A375 (cell line): Measurements from ENCODE around the gene PGLYRP3. TPM values are rescaled to one million over a fixed set of nuclear protein-coding genes. Genes with fewer than 3 reads are reported as not detected.

ENCODE experiments used
- small RNA-seq: library from RNA; depleted of rRNA; stranded (forward); fragments of <200 nt; gene quantifications from one replicate; pipeline ENCODE3, GENCODE V24; 2014
- total RNA-seq: library from RNA; depleted of rRNA; stranded (reverse); fragments of >200 nt; shearing (Covaris generic); gene quantifications from 2 replicates; pipeline ENCODE4 v1.2.3, GENCODE V29; 2014; rRNA removed

The PGLYRP3 gene
- not detected in 2 replicates for total RNA-seq

GRCh38 chr1:153312570-153313186 lies at the start of gene PGLYRP3:
Gene PGLYRP3 (minus strand): TSS chr1:153312952. CDS start chr1:153310665, 2,287 bp downstream.

GRCh38 chr1:153357853-153358690 lies 45.3 kb upstream of the PGLYRP3 start, which contains the start of gene S100A9:
Gene S100A9 (plus strand): TSS chr1:153357854. CDS start chr1:153358284, 430 bp downstream.

GRCh38 chr1:153348511-153349362 lies 36.0 kb upstream of the PGLYRP3 start, which contains the start of gene PGLYRP4:
Gene PGLYRP4 (minus strand): TSS chr1:153348841. CDS start chr1:153347932, 909 bp downstream.

GRCh38 chr1:153259387-153259786 lies 53.4 kb downstream of the PGLYRP3 start, which contains the start of gene LORICRIN:
Gene LORICRIN (plus strand): TSS chr1:153259687. CDS start chr1:153260950, 1,263 bp downstream.

Small RNA genes within 50 kb of the gene (small RNA-seq; reads per million reads assigned to genes)
- gene RNU6-160P = not detected

Other genes starting within 250 kb of the PGLYRP3 start
- gene SPRR2B, start 241.3 kb downstream of the PGLYRP3 start, total RNA-seq = not detected in 2 replicates
- gene SPRR2E, start 218.4 kb downstream of the PGLYRP3 start, total RNA-seq = not detected in 2 replicates
- gene SPRR2F, start 199.4 kb downstream of the PGLYRP3 start, total RNA-seq = not detected in 2 replicates
- gene SPRR2G, start 162.1 kb downstream of the PGLYRP3 start, total RNA-seq = not detected in 2 replicates
- gene LELP1, start 109.5 kb downstream of the PGLYRP3 start, total RNA-seq = not detected in 2 replicates
- gene PRR9, start 95.4 kb downstream of the PGLYRP3 start, total RNA-seq = not detected in 2 replicates
- not detected in 2 replicates for gene LORICRIN, start 53.3 kb downstream of the PGLYRP3 start, total RNA-seq
- gene PGLYRP4, start 35.9 kb upstream of the PGLYRP3 start, total RNA-seq = not detected in 2 replicates
- not detected in 2 replicates for gene S100A9, start 44.9 kb upstream of the PGLYRP3 start, total RNA-seq
- gene S100A12, start 62.7 kb upstream of the PGLYRP3 start, total RNA-seq = not detected in 2 replicates
- not detected in 2 replicates for gene S100A8, start 78.1 kb upstream of the PGLYRP3 start, total RNA-seq
- gene S100A7A, start 103.6 kb upstream of the PGLYRP3 start, total RNA-seq = not detected in 2 replicates
- gene S100A7, start 147.7 kb upstream of the PGLYRP3 start, total RNA-seq = not detected in 2 replicates
- gene S100A6, start 223.0 kb upstream of the PGLYRP3 start, total RNA-seq = 2,053 and 2,077 TPM in 2 replicates
- 0.98 and 2.3 TPM in 2 replicates for gene S100A5, start 228.0 kb upstream of the PGLYRP3 start, total RNA-seq
- 142 and 157 TPM in 2 replicates for gene S100A4, start 232.9 kb upstream of the PGLYRP3 start, total RNA-seq
- gene S100A3, start 236.3 kb upstream of the PGLYRP3 start, total RNA-seq = 13.9 and 14.8 TPM in 2 replicates